Suprapubic skin (tissue), 4 donors: ENCODE data around the gene CCDC3.

Experiments used
- EP300 ChIP-seq: sonication (generic); formaldehyde crosslinking; IDR thresholded peaks from one replicate; pipeline ENCODE4 v1.6.1; 2017; ENCODE audit warnings: antibody characterized with exemption
- POLR2A ChIP-seq, 2 donors: fragments of 450-650 bp; IDR thresholded peaks; one replicate each; pipeline ENCODE4 v1.6.1; 2017; ENCODE audit warnings: antibody characterized with exemption in 2 of 2, mild to moderate bottlenecking in 2 of 2, moderate library complexity in 2 of 2
- POLR2AphosphoS5 ChIP-seq, 3 donors: sonication (generic); formaldehyde crosslinking; IDR thresholded peaks; one replicate each; pipeline ENCODE4 v1.6.1; 2017; ENCODE audit warnings: antibody characterized with exemption in 3 of 3
- TF ChIP-seq, protein P1 (sequence below), 2 donors: fragments of 200-600 bp in 1 of 2; fragments of 450-650 bp in 1 of 2; sonication (generic) in 1 of 2; IDR thresholded peaks; one replicate each; pipeline ENCODE4 v1.5.1; 2016 to 2019; ENCODE audit warnings: antibody characterized with exemption in 2 of 2, mild to moderate bottlenecking in 1 of 2, moderate library complexity in 1 of 2

GRCh38 chr10:12928571-12928970 lies 72.9 kb downstream of the CCDC3 start:
- TF ChIP-seq POLR2AphosphoS5 (IDR thresholded peaks at IDR 0.05): no peak
- TF ChIP-seq, protein P1, sequence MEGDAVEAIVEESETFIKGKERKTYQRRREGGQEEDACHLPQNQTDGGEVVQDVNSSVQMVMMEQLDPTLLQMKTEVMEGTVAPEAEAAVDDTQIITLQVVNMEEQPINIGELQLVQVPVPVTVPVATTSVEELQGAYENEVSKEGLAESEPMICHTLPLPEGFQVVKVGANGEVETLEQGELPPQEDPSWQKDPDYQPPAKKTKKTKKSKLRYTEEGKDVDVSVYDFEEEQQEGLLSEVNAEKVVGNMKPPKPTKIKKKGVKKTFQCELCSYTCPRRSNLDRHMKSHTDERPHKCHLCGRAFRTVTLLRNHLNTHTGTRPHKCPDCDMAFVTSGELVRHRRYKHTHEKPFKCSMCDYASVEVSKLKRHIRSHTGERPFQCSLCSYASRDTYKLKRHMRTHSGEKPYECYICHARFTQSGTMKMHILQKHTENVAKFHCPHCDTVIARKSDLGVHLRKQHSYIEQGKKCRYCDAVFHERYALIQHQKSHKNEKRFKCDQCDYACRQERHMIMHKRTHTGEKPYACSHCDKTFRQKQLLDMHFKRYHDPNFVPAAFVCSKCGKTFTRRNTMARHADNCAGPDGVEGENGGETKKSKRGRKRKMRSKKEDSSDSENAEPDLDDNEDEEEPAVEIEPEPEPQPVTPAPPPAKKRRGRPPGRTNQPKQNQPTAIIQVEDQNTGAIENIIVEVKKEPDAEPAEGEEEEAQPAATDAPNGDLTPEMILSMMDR (IDR thresholded peaks at IDR 0.05): no peak
- no peak for TF ChIP-seq EP300
- no peak for TF ChIP-seq POLR2A (IDR thresholded peaks at IDR 0.05)
